CD4-positive, alpha-beta T cell treated with Interleukin-10 for 1 hour (primary cell): ENCODE results near the gene NINL.
"Not testable (repeated sequence)": the region's sequence is repeated elsewhere in the genome, so short reads cannot be mapped to it uniquely, and the experiment has no call there.

Experiments used
- DNase-seq: peaks from one replicate; pipeline ENCODE4 v3.0.0-alpha.2; 2020

The NINL gene

GRCh38 chr20:25551413-25552215 lies 33.7 kb downstream of the NINL start:
- DNase-seq, result no peak

GRCh38 chr20:25550645-25551337 lies 34.5 kb downstream of the NINL start:
- DNase-seq, result not testable (repeated sequence)

- no peak for DNase-seq
Observed at GRCh38 chr20:25549843-25550477, 35.4 kb downstream of the NINL start.

- no peak for DNase-seq
Observed at GRCh38 chr20:25549172-25549773, 36.1 kb downstream of the NINL start.

- no peak for DNase-seq
Observed at GRCh38 chr20:25548613-25549086, 36.7 kb downstream of the NINL start.

- DNase-seq, result no peak
Observed at GRCh38 chr20:25547999-25548398, 37.3 kb downstream of the NINL start.

- no peak for DNase-seq
Observed at GRCh38 chr20:25547063-25547462, 38.3 kb downstream of the NINL start.

- DNase-seq, result no peak
Observed at GRCh38 chr20:25546048-25546447, 39.3 kb downstream of the NINL start.

- DNase-seq, result no peak
Observed at GRCh38 chr20:25545171-25545570, 40.2 kb downstream of the NINL start.

- DNase-seq, result no peak
Observed at GRCh38 chr20:25544734-25545133, 40.6 kb downstream of the NINL start.

- no peak for DNase-seq
Observed at GRCh38 chr20:25544311-25544710, 41.0 kb downstream of the NINL start.

GRCh38 chr20:25543068-25543467 lies 42.3 kb downstream of the NINL start:
- no peak for DNase-seq

- DNase-seq, result no peak
Observed at GRCh38 chr20:25541676-25542075, 43.7 kb downstream of the NINL start.

- DNase-seq, result no peak
Observed at GRCh38 chr20:25539742-25540672, 45.3 kb downstream of the NINL start.

- DNase-seq, result no peak
Observed at GRCh38 chr20:25538838-25539665, 46.3 kb downstream of the NINL start.

- no peak for DNase-seq
Observed at GRCh38 chr20:25537890-25538289, 47.4 kb downstream of the NINL start.

- DNase-seq, result no peak
Observed at GRCh38 chr20:25535762-25536161, 49.6 kb downstream of the NINL start.

GRCh38 chr20:25534845-25535244 lies 50.5 kb downstream of the NINL start:
- no peak for DNase-seq

GRCh38 chr20:25533920-25534700 lies 51.2 kb downstream of the NINL start:
- no peak for DNase-seq

GRCh38 chr20:25532971-25533391 lies 52.4 kb downstream of the NINL start:
- no peak for DNase-seq
